Islet precursor cell (in vitro differentiated cells): Measurements from ENCODE around the gene GPR155.
A peak's percentile ranks its signal among the peaks of the same experiment; 100 is the strongest.
"Not testable (repeated sequence)": the region's sequence is repeated elsewhere in the genome, so short reads cannot be mapped to it uniquely, and the experiment has no call there.

Experiments used
- DNase-seq: peaks from one replicate; pipeline ENCODE4 v3.0.0-alpha.2; 2018

The GPR155 gene

DNA sequence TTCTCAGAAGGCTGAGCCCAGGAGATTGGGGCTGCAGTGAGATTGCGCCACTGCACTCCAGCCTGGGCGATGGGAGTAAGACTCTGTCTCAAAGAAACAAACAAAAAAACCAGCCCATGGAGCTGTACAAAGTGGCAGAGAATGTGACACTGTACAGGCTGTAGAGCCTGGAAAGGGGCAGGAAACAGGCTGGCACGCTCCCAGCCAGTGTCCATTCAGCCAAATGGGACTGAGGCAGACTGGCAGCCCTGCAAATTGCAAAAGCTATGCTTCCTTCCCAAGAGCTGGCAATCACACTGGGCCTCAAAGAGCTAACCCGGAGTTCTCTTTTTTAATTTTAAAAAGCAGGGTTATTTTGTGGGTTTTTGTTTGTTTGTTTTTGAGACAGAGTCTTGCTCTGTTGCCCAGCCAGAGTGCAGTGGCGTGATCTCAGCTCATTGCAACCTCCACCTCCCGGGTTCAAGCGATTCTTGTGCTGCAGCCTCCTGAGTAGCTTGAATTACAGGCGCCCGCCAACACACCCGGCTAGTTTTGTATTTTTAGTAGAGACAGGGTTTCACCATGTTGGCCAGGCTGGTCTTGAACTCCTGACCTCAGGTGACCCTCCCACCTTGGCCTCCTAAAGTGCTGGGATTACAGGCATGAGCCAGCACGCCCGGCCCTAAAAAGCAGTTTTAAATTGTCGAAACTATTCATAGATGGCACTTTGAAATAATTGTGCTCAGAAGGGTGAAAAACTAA is 48.5 kb downstream of the GPR155 start:
- no peak for DNase-seq

DNA sequence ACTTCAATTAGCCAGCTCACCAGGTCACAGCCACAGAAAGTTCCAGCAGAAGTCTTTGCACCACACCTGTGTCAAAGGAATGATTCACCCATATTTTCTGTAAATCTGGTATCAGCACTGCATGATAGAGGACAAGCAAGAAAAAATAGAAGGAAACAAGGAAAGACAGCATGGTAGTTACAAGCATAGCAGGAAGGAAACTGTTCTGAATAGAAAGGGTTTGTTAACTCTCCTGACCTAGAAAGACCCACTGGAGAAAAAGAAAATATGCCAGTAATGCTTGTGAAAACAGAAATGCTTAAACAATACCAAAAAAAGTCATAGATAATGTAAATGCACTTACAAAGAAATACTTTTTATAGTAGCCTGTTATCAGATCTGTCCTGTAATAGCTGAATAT is 50.5 kb downstream of the GPR155 start:
- DNase-seq, result no peak

DNA sequence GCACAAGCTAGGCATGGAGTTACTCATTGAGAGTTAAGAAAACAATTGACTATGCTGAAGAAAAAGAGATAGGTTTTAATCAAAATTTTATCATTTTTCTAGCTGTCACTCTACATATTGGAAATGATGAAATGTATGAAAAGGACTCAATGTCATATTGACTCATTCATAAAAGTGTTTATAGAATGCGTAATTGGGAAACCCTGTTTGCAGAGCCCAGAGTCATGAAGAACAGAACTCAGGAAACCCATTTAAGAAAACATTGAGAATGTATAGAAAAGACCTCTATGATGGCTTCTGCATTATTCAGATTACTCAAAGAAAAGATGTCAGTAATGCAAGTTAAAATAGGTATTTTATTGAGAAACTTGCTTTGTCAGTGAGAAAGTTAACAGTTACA is 54.9 kb downstream of the GPR155 start:
- no peak for DNase-seq

- no peak for DNase-seq
Observed at GRCh38 chr2:174430066-174430465, 56.8 kb downstream of the GPR155 start.

DNA sequence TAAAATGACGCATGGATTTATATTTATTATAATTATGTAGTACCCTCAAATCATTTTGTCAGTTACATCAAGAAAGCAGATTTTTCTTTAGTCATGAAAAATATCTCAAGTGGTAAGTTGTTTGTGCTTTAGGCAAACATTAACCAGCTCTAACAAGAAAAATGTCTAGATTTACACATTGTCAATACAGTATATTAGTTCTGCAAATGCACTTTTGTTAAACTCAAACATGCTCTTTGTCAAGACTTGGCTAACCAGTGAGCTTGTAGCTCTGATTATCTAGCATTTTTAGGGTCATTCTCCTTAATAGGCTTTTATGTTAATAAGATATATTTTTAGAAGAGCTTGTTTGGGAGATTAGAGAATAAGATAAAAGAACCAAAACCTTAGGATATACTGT is 58.6 kb downstream of the GPR155 start:
- no peak for DNase-seq

- DNase-seq, result no peak
Observed at GRCh38 chr2:174412256-174412655, 74.6 kb downstream of the GPR155 start.

GRCh38 chr2:174410039-174410438 is 76.8 kb downstream of the GPR155 start:
- DNase-seq, result not testable (repeated sequence)

- DNase-seq, result no peak
Observed at GRCh38 chr2:174403628-174404027, 83.2 kb downstream of the GPR155 start.

GRCh38 chr2:174400853-174401252 is 86.0 kb downstream of the GPR155 start:
- no peak for DNase-seq

GRCh38 chr2:174399171-174399570 is 87.7 kb downstream of the GPR155 start:
- no peak for DNase-seq

DNA sequence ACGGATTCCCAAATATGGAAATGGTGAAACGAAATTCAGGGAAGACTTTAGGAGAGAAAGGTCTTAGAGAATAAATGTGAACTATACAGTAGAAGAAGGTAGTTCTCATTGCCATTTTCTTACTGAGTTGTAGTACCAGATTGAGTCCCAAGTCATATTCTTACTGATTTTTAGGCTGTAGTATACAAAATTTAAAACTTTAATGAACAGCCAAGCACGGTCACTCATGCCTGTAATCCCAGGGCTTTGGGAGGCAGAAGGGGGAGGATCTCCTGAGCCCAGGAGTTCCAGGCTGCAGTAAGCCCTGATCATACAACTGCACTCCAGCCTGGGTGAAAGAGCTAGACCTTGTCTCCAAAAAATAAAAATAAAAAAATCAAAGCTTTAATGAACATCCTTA is 89.1 kb downstream of the GPR155 start:
- no peak for DNase-seq

DNA sequence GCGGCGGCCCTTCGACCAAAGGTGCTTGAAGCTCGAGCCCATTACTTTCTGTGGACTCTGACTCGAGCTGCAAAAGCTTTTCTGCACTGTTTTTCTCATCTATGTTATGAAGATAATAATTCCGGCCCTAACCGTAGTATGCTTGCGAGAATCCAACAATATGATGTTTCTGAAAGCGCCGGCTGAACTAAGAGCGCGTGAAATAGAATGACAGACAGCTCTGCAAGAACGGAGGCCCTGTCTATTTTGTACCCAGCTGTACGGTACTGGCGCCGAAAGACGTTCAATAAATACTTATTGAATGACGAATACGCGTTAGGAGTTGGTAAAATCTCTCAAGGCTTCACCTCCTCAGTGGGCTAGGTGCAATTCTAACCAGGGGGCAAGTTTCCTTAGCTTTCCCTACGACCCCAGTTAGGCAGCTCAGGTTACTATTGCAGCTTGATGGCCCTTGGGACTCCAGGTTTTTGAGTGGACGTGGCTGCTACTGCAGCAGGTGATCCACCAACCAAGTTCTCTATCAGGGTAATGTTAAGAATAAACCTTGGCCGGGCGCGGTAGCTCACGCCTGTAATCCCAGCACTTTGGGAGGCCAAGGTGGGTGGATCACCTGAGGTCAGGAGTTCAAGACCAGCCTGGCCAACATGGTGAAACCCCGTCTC is 90.7 kb downstream of the GPR155 start:
- peak; percentile 54 for DNase-seq

DNA sequence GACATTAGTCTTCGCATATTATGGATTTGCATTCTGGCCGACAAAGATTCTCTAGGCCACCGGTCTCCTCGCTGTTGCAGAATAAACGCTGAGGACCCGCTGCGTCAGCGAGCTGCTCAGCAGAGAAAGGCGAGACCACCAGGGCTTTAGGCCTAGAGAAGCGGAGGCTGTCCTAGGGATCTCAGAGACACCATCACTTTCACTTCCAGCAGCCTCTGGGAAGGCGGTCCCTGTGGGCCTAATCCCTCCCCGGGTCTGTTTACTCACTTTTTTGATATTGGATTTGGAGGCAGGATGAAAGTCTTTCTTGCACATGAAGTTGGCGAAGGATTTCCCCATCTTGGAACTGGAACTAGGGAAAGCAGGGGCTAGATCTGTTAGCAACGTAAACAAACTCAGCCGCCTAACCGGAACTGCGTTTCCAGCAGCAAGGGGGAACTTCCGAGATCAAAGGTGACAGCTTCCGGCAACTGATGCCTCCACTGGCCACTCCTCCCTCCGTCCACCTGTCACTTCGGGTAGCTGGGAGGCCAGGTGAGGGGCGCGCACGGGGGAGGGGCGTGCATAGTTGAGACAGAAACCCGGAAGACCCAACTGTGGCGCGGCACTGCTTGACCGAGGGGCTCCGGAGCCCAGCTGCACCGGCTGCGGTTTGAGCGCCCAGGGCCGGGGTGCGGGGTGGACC is 91.4 kb downstream of the GPR155 start, which contains the start of gene SCRN3:
Gene SCRN3 (plus strand): TSS at position 447 of the 685 bp plus-strand sequence. CDS start 2,554 bp downstream, outside the sequence.
- DNase-seq, result peak; percentile 96

- DNase-seq, result no peak
Observed at GRCh38 chr2:174392706-174393105, 94.1 kb downstream of the GPR155 start.

DNA sequence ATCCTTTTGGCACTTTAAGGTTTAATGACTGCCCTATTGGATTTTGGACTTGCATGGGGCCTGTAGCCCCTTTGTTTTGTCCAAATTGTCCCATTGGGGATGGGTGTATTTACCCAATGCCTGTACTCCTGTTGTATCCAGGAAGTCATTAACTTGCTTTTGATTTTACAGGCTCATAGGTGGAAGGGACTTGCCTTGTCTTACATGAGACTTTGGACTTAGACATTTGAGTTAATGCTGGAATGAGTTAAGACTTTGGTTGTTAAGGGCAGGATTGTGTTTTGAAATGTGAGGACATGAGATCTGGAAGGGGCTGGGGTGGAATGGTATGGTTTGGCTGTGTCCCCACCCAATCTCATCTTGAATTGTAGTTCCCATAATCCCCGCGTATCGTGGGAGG is 96.5 kb downstream of the GPR155 start:
- not testable (repeated sequence) for DNase-seq

- no peak for DNase-seq
Observed at GRCh38 chr2:174389542-174389941, 97.3 kb downstream of the GPR155 start.

DNA sequence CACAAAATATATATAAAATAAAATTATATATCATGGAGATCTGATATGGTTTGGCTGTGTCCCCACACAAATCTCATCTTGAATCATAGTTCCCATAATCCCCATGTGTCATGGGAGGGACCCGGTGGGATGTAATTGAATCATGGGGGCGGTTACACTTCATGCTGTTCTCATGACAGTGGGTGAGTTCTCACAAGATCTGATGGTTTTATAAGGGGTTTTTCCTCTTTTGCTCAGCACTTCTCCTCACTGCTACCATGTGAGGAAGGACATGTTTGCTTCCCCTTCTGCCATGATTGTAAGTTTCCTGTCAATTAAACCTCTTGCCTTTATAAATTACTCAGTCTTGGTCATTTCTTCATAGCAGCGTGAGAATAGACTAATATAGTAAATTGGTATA is 98.1 kb downstream of the GPR155 start:
- not testable (repeated sequence) for DNase-seq

DNA sequence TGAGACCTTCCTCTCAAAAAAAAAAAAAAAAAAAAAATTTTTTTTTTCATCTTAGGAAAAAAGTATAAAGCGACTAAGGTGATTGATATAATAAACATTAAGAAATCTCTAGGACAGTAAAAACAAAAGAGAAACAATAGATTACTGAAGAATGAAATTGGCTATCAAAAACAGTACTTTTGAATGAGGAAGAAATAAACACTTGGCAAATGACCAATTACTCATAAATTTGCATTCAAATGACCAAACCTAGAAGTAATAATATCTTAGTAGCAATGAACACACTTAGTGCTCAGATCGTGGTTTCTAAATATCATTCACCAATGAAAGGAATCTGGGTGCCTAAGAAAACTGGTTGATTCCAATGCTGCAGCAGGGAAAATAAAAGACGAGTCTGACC is 101.6 kb downstream of the GPR155 start:
- no peak for DNase-seq

GRCh38 chr2:174383796-174384195 is 103.0 kb downstream of the GPR155 start:
- DNase-seq, result no peak
